ENCODE results near the gene GAGE12J. TPM values are rescaled to one million over a fixed set of nuclear protein-coding genes. Genes with fewer than 3 reads are reported as not detected.

The GAGE12J gene
- total and polyA plus RNA-seq, 2 donors (not counting 1 experiment from before 2014, with no cell fraction given), result not detected

DNA sequence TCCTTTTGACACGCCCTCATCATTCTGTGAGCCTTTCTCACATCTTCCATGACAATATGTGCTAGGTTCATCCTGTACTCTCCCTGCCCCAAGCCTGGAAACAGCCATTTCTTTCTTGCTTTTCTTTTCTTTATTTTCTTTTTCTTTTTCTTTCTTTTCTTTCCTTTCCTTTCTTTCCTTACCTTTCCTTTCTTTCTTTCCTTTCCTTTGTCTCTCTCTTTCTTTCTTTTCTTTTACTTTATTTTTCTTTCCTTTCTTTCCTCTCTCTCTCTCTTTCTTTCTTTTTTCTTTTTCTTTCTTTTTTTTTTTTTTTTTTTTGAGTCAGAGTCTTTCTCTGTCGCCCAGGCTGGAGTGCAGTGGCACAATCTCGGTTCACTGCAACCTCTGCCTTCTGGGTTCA, 37.6 kb upstream of the GAGE12J start:
- ChIA-PET CTCF (no interaction called here), POLR2A (no interaction called here)
- H3K27me3 ChIP-seq (replicated peaks in 1 of 4; ENCODE audit: control extremely low read depth in 1 of 4, control insufficient read depth in 3 of 4, insufficient read depth in 4 of 4, low read length in 3 of 4), result no peaks in the 10 kb centered on the region
- ATAC-seq (ENCODE audit: low read depth) (no peak), DNase-seq (no peak)
- TF ChIP-seq, protein P1, sequence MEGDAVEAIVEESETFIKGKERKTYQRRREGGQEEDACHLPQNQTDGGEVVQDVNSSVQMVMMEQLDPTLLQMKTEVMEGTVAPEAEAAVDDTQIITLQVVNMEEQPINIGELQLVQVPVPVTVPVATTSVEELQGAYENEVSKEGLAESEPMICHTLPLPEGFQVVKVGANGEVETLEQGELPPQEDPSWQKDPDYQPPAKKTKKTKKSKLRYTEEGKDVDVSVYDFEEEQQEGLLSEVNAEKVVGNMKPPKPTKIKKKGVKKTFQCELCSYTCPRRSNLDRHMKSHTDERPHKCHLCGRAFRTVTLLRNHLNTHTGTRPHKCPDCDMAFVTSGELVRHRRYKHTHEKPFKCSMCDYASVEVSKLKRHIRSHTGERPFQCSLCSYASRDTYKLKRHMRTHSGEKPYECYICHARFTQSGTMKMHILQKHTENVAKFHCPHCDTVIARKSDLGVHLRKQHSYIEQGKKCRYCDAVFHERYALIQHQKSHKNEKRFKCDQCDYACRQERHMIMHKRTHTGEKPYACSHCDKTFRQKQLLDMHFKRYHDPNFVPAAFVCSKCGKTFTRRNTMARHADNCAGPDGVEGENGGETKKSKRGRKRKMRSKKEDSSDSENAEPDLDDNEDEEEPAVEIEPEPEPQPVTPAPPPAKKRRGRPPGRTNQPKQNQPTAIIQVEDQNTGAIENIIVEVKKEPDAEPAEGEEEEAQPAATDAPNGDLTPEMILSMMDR (IDR thresholded peaks at IDR 0.05), result no peak
- no peaks in the 10 kb centered on the region for H4K20me1 ChIP-seq (ENCODE audit: control insufficient read depth, insufficient read depth, low read length, poor library complexity, severe bottlenecking)
- no peaks in the 10 kb centered on the region for H3K9me3 Mint-ChIP-seq (ENCODE audit: insufficient read depth)
- H3K4me2 ChIP-seq (replicated peaks; ENCODE audit: low read depth, low read length, poor library complexity, severe bottlenecking), result no peak overlapping the region
- WGBS (ENCODE audit: insufficient coverage), result no CpG with 5 or more reads among the region's 3 CpGs
- H3K4me3 Mint-ChIP-seq, result no peak overlapping the region
- no peaks in the 10 kb centered on the region for H3K27me3 Mint-ChIP-seq
- no peaks in the 10 kb centered on the region for H3K36me3 ChIP-seq (replicated peaks in 1 of 2; ENCODE audit: control extremely low read depth in 1 of 2, control insufficient read depth in 1 of 2, extremely low read depth in 1 of 2, insufficient read depth in 2 of 2, low read length in 1 of 2)
- H3K79me2 ChIP-seq (ENCODE audit: control insufficient read depth, insufficient read depth, low read length), result peaks cover 3% of the 10 kb centered on the region
- H3K9ac ChIP-seq (ENCODE audit: low read length), result no peak overlapping the region
- H3K27ac ChIP-seq (ENCODE audit: low read length in 2 of 2), result no peak overlapping the region
- no peak overlapping the region for H3K4me3 ChIP-seq (ENCODE audit: control extremely low read depth in 1 of 5, extremely low read depth in 1 of 5, insufficient read depth in 1 of 5, low read depth in 2 of 5, low read length in 4 of 5)
- no peaks in the 10 kb centered on the region for H3K4me1 ChIP-seq (ENCODE audit: control insufficient read depth in 2 of 2, insufficient read depth in 2 of 2, low read length in 2 of 2)
- H3K4me1 Mint-ChIP-seq, result no peaks in the 10 kb centered on the region
- intact Hi-C loops (cut with micrococcal nuclease), result no loop called here
- no peak overlapping the region for H2AFZ ChIP-seq (ENCODE audit: insufficient read depth, low read depth, low read length, poor library complexity, severe bottlenecking)
- H3K27ac Mint-ChIP-seq, result no peak overlapping the region
- no peaks in the 10 kb centered on the region for H3K9me3 ChIP-seq (ENCODE audit: control extremely low read depth in 1 of 3, control insufficient read depth in 2 of 3, insufficient read depth in 1 of 3, low read length in 2 of 3)

DNA sequence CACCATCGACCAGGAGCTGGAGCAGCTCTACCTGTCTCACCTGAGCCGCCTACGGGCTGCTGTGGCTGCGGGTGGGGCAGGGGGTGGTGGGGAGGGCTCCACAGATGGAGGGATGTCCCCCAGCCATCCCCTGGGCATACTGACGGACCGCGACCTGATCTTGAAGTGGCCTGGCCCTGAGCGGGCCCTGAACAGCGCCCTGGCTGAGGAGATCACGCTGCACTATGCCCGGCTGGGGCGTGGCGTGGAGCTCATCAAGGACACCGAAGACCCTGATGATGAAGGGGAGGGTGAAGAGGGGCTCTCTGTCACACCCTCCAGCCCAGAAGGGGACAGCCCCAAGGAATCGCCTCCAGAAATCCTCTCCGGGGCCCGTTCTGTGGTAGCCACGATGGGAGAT, 35.7 kb upstream of the GAGE12J start:
- no peak overlapping the region for H3K9ac ChIP-seq (ENCODE audit: low read length)
- no peaks in the 10 kb centered on the region for H3K9me3 ChIP-seq (ENCODE audit: control extremely low read depth in 1 of 3, control insufficient read depth in 2 of 3, insufficient read depth in 1 of 3, low read length in 2 of 3)
- no peak overlapping the region for H3K27ac Mint-ChIP-seq
- H3K27me3 ChIP-seq (replicated peaks in 1 of 4; ENCODE audit: control extremely low read depth in 1 of 4, control insufficient read depth in 3 of 4, insufficient read depth in 4 of 4, low read length in 3 of 4), result no peaks in the 10 kb centered on the region
- 100% methylated on average over 4 of the region's 18 CpGs for WGBS (ENCODE audit: insufficient coverage)
- no peak for ATAC-seq (ENCODE audit: low read depth)
- H3K27ac ChIP-seq (ENCODE audit: low read length in 2 of 2), result no peak overlapping the region
- no peak for DNase-seq
- no peaks in the 10 kb centered on the region for H3K36me3 ChIP-seq (replicated peaks in 1 of 2; ENCODE audit: control extremely low read depth in 1 of 2, control insufficient read depth in 1 of 2, extremely low read depth in 1 of 2, insufficient read depth in 2 of 2, low read length in 1 of 2)
- CTCF ChIA-PET, result no interaction called here
- H3K4me1 ChIP-seq (ENCODE audit: control insufficient read depth in 2 of 2, insufficient read depth in 2 of 2, low read length in 2 of 2), result no peaks in the 10 kb centered on the region
- H3K9me3 Mint-ChIP-seq (ENCODE audit: insufficient read depth), result no peaks in the 10 kb centered on the region
- no peaks in the 10 kb centered on the region for H3K4me1 Mint-ChIP-seq
- intact Hi-C loops (cut with micrococcal nuclease), result no loop called here
- POLR2A ChIA-PET, result no interaction called here
- H3K4me2 ChIP-seq (replicated peaks; ENCODE audit: low read depth, low read length, poor library complexity, severe bottlenecking), result no peak overlapping the region
- H3K4me3 Mint-ChIP-seq, result no peak overlapping the region
- peaks cover 3% of the 10 kb centered on the region for H3K79me2 ChIP-seq (ENCODE audit: control insufficient read depth, insufficient read depth, low read length)
- no peaks in the 10 kb centered on the region for H3K27me3 Mint-ChIP-seq
- no peak overlapping the region for H3K4me3 ChIP-seq (ENCODE audit: control extremely low read depth in 1 of 5, extremely low read depth in 1 of 5, insufficient read depth in 1 of 5, low read depth in 2 of 5, low read length in 4 of 5)
- no peak overlapping the region for H2AFZ ChIP-seq (ENCODE audit: insufficient read depth, low read depth, low read length, poor library complexity, severe bottlenecking)
- H4K20me1 ChIP-seq (ENCODE audit: control insufficient read depth, insufficient read depth, low read length, poor library complexity, severe bottlenecking), result no peaks in the 10 kb centered on the region
- TF ChIP-seq EZH2 (IDR thresholded peaks at IDR 0.05; ENCODE audit: borderline replicate concordance, insufficient read depth, low read depth, low read length, poor library complexity, severe bottlenecking), result no peak
- TF ChIP-seq, protein P1 (IDR thresholded peaks at IDR 0.05), result no peak
